Measurements from ENCODE around the gene DLGAP4.

Gene DLGAP4, protein sequence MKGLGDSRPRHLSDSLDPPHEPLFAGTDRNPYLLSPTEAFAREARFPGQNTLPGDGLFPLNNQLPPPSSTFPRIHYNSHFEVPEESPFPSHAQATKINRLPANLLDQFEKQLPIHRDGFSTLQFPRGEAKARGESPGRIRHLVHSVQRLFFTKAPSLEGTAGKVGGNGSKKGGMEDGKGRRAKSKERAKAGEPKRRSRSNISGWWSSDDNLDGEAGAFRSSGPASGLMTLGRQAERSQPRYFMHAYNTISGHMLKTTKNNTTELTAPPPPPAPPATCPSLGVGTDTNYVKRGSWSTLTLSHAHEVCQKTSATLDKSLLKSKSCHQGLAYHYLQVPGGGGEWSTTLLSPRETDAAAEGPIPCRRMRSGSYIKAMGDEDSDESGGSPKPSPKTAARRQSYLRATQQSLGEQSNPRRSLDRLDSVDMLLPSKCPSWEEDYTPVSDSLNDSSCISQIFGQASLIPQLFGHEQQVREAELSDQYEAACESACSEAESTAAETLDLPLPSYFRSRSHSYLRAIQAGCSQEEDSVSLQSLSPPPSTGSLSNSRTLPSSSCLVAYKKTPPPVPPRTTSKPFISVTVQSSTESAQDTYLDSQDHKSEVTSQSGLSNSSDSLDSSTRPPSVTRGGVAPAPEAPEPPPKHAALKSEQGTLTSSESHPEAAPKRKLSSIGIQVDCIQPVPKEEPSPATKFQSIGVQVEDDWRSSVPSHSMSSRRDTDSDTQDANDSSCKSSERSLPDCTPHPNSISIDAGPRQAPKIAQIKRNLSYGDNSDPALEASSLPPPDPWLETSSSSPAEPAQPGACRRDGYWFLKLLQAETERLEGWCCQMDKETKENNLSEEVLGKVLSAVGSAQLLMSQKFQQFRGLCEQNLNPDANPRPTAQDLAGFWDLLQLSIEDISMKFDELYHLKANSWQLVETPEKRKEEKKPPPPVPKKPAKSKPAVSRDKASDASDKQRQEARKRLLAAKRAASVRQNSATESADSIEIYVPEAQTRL

GRCh38 chr20:36305602-36306551 is at the start of gene DLGAP4:
Gene DLGAP4 (plus strand): TSS chr20:36306339. CDS start chr20:36431718, 125,379 bp downstream.
- peak; percentile 35 for DNase-seq (ENCODE audit: low spot score)

GRCh38 chr20:36259177-36260061 is 46.7 kb upstream of the DLGAP4 start:
- DNase-seq (ENCODE audit: low spot score) = no peak

- DNase-seq (ENCODE audit: low spot score) = no peak
Observed at GRCh38 chr20:36260316-36260715, 45.8 kb upstream of the DLGAP4 start.

DNA sequence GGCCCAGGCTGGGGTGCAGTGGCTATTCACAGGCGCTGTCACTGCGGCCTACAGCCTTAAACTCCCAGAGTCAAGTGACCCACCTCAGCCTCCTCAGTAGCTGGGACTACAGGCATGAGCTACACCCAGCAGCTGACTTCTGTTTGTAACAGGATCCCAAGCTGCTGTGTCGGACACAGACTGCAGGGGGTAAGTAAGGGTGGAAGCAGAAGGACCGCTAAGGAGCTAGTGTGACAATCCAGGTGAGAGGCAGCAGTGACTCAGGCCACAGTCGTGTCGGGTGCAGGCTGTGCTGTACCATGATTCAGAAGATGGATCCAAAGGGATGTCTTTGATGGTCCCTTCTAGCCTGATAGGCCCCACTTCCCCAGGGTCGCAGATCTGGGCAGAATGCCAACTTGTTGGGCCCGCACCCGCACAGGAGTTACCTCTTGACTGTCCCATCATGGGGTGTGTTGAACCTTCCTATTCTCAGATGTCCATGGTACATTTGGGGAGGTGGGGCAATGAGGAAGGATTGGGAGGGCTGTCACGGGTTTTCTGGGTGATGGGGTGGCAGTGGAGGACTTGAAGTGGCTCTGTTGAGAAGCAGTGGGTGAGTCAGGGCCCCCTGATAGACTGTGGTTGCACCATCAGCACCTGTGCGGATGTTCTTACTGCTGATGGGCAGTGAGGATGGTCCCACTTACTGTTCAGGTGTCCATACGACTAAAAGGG is 44.6 kb upstream of the DLGAP4 start:
- DNase-seq (ENCODE audit: low spot score) = no peak

- DNase-seq (ENCODE audit: low spot score) = no peak
Observed at GRCh38 chr20:36262440-36262839, 43.7 kb upstream of the DLGAP4 start.

DNA sequence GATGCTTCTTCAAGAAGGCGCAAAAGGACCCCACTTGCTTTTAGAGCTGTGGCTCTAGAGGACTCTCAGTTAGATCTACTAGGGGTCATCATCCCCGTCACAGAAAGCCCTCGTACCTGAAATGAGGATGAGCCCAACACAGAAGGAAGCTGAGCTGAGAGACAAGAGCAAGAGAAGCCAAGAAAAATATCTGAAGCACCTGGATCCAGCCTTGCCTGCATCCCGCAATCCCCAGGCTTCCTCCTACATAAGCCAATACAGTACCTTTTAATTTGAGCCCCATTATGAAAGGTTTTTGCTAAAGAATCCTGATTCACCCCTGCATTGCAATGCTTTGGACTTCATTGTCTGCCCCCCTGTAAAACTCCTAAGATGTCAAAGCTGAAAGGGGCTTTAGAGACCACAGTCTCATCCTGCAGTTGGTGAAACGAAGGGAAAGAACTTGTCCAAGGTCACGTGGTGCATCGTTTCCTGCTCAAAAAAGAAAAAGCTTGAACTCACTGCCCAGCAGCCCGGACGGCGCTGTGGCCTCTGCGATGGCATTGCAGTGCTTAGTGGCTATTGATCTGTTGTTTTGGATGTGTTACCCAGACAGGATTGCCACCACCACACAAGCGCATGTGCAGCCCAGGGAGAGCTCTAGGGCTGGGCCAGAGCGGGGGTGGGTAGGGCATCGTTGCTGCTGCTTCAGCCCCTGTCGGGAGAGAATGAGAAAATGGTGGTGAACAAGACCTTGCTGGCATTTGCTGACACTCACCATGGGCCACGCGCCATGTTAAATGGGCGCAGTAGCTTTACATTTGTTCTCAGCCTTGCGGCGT is 41.5 kb upstream of the DLGAP4 start:
- DNase-seq (ENCODE audit: low spot score) = no peak

DNA sequence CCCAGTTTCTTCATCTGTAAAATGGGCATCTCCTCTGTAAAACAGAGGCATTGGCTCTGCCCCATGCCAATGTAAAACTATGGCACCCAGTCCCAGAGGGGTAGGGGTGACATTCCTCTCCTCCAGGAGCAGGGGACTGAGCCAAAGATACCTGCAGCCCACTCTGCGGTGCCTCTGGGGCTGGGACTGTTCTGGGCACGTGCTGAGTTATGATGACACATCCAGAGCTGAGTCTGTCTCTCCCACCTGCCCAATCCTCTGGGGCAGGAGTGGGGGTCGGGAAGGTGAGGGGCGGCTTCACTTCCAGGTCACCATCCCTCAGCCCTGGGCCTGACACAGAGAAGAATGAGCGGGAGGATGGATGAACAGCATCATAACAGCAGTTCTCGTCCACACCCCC is 40.0 kb upstream of the DLGAP4 start:
- no peak for DNase-seq (ENCODE audit: low spot score)

GRCh38 chr20:36267605-36268381 is 38.3 kb upstream of the DLGAP4 start:
- no peak for DNase-seq (ENCODE audit: low spot score)

- DNase-seq (ENCODE audit: low spot score) = no peak
Observed at GRCh38 chr20:36268440-36269342, 37.4 kb upstream of the DLGAP4 start.

- no peak for DNase-seq (ENCODE audit: low spot score)
Observed at GRCh38 chr20:36269507-36269906, 36.6 kb upstream of the DLGAP4 start.

GRCh38 chr20:36270744-36271638 is 35.1 kb upstream of the DLGAP4 start:
- DNase-seq (ENCODE audit: low spot score) = no peak

DNA sequence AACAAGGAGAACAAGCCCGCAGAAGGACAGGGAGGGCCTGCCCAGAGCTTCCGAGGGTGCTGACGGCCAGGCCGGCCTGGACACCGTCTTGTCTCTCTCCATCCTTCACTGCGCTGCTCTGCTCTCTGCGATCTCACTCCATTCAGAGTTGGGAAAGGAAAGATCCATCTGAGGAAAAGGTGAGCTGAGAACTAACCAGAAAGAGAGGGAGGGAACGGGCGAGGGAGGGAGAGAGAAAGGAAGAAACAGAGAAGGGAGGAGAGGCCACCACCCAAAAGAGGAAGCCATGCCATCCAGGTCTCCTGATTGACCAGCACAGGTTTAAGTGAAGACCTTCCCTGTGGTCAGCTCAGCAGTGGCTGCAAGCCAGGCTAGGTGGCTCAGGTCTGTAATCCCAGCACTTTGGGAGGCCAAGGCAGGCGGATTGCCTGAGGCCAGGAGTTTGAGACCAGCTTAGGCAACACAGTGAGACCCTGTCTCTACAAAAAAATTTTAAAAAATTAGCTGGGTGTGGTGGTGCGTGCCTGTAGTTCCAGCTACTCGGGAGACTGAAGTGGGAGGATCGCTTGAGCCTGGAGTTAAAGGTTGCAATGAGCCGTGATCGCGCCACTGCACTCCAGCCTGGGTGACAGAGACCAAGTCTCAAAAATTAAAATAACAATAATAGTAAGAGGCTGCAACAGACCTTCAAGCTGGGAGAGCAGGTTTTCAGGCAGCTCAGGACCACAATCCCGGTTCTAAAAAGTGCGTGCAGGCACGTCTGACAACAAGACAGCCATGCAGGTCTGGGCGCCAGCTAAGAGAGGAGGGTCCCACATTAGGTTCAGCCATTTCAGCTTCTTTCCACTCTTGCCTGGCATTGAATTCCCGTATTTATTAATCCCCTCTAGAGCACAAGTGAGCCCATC is 34.2 kb upstream of the DLGAP4 start:
- DNase-seq (ENCODE audit: low spot score) = no peak

DNA sequence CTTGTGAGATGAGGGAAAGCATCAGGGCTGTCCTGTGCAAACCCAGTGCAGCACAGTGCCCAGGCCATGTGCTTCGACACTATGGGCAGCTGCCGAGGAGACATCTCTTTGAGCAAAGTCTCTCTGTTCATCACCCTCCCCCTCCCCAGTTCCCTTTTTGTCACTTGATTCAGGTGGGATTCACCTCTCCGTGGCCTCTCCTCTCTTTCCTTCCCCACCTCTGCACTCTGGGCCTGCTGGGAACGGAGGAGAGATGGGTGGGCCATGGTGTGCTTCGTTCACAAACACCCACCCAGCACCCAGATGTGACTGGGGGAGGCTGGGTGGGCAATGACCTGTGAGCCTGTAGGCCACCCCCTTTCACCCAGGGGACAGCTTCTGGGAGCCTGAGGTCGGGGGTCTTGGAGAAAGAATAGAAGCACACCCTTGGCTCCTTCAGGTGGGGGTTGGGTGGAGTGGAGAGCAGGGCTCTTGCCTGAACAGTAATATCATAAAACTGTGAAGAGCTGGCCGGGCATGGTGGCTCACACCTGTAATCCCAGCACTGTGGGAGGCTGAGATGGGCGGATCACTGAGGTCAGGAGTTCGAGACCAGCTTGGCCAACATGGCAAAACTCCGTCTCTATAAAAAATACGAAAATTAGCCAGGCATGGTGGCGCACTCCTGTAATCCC is 33.5 kb upstream of the DLGAP4 start:
- DNase-seq (ENCODE audit: low spot score) = no peak

GRCh38 chr20:36273414-36274180 is 32.5 kb upstream of the DLGAP4 start:
- peak; percentile 16 for DNase-seq (ENCODE audit: low spot score)
